ENCODE data around the gene DCPS. TPM values are rescaled to one million over a fixed set of nuclear protein-coding genes. Genes with fewer than 3 reads are reported as not detected.
"Not testable (repeated sequence)": the region's sequence is repeated elsewhere in the genome, so short reads cannot be mapped to it uniquely, and the experiment has no call there.

Gene DCPS
- total RNA-seq: 15.5 TPM
- long read RNA-seq, transcript DCPS-201 (6 exons, 1,479 nt): major isoform, 11 of 12 reads
- long read RNA-seq, partial matches to known transcripts: 0 of 12 reads
- long read RNA-seq, other reads (novel, unspliced or antisense): 1 of 12 reads

GRCh38 chr11:126303623-126304456, at the start of gene DCPS:
Gene DCPS (plus strand): TSS chr11:126304060. CDS start chr11:126304081, 21 bp downstream.
- Histone ChIP-seq H3K27ac (peak within 1 kb of the TSS; percentile 90), H3K4me3 (peak within 1 kb of the TSS; percentile 63), H3K36me3 (peaks cover 13% of the 10 kb centered on the region), H3K4me1 (peaks cover 9% of the 10 kb centered on the region), H3K27me3 (no peaks in the 10 kb centered on the region), H3K9me3 (no peaks in the 10 kb centered on the region)
- DNase-seq: peak; percentile 95
- intact Hi-C loops (cut with DNase I): no loop called here
- peak; percentile 100 for ATAC-seq
- no peak for TF ChIP-seq CTCF (IDR thresholded peaks at IDR 0.05)

GRCh38 chr11:126254819-126255218, 49.0 kb upstream of the DCPS start:
- TF ChIP-seq CTCF (IDR thresholded peaks at IDR 0.05): no peak
- DNase-seq (no peak), ATAC-seq (no peak)
- H3K27me3 ChIP-seq: no peaks in the 10 kb centered on the region
- H3K27ac ChIP-seq: no peak overlapping the region
- no peaks in the 10 kb centered on the region for H3K4me1 ChIP-seq
- intact Hi-C loops (cut with DNase I): no loop called here
- H3K9me3 ChIP-seq: no peaks in the 10 kb centered on the region
- H3K4me3 ChIP-seq: no peak overlapping the region
- peaks cover 80% of the 10 kb centered on the region for H3K36me3 ChIP-seq

- DNase-seq: not testable (repeated sequence)
- peaks cover 78% of the 10 kb centered on the region for H3K36me3 ChIP-seq
These were observed 48.4 kb upstream of the DCPS start for GRCh38 chr11:126255507-126255906.

GRCh38 chr11:126256216-126256615, 47.6 kb upstream of the DCPS start:
- intact Hi-C loops (cut with DNase I): no loop called here
- Histone ChIP-seq H3K4me1 (no peaks in the 10 kb centered on the region), H3K27me3 (no peaks in the 10 kb centered on the region), H3K36me3 (peaks cover 71% of the 10 kb centered on the region), H3K9me3 (no peaks in the 10 kb centered on the region), H3K4me3 (no peak overlapping the region), H3K27ac (no peak overlapping the region)
- no peak for ATAC-seq
- no peak for DNase-seq
- no peak for TF ChIP-seq CTCF (IDR thresholded peaks at IDR 0.05)

More at GRCh38 chr11:126255507-126255906, 48.4 kb upstream of the DCPS start:
- H3K4me1 ChIP-seq; H3K9me3 ChIP-seq; ATAC-seq; H3K4me3 ChIP-seq; H3K27me3 ChIP-seq; H3K27ac ChIP-seq; intact Hi-C loops (cut with DNase I): not testable (repeated sequence)

GRCh38 chr11:126257144-126257543, 46.7 kb upstream of the DCPS start:
- ATAC-seq (no peak), DNase-seq (no peak)
- Histone ChIP-seq H3K4me1 (no peaks in the 10 kb centered on the region), H3K27me3 (no peaks in the 10 kb centered on the region), H3K4me3 (no peak overlapping the region), H3K9me3 (no peaks in the 10 kb centered on the region), H3K27ac (no peak overlapping the region), H3K36me3 (peaks cover 70% of the 10 kb centered on the region)
- intact Hi-C loops (cut with DNase I): no loop called here
- TF ChIP-seq CTCF (IDR thresholded peaks at IDR 0.05): no peak

GRCh38 chr11:126257764-126258163, 46.1 kb upstream of the DCPS start:
- intact Hi-C loops (cut with DNase I): no loop called here
- TF ChIP-seq CTCF (IDR thresholded peaks at IDR 0.05): no peak
- Histone ChIP-seq H3K4me1 (no peaks in the 10 kb centered on the region), H3K4me3 (no peak overlapping the region), H3K27me3 (no peaks in the 10 kb centered on the region), H3K9me3 (no peaks in the 10 kb centered on the region), H3K27ac (no peak overlapping the region), H3K36me3 (peaks cover 72% of the 10 kb centered on the region)
- DNase-seq (no peak), ATAC-seq (no peak)
